Glomerular visceral epithelial cell (primary cell): ENCODE results near the gene SCAF1.

Experiments used
- DNase-seq: peaks from one replicate; pipeline ENCODE4 v3.0.0-alpha.2; 2016; ENCODE audit errors: extremely low spot score

SCAF1 gene, protein sequence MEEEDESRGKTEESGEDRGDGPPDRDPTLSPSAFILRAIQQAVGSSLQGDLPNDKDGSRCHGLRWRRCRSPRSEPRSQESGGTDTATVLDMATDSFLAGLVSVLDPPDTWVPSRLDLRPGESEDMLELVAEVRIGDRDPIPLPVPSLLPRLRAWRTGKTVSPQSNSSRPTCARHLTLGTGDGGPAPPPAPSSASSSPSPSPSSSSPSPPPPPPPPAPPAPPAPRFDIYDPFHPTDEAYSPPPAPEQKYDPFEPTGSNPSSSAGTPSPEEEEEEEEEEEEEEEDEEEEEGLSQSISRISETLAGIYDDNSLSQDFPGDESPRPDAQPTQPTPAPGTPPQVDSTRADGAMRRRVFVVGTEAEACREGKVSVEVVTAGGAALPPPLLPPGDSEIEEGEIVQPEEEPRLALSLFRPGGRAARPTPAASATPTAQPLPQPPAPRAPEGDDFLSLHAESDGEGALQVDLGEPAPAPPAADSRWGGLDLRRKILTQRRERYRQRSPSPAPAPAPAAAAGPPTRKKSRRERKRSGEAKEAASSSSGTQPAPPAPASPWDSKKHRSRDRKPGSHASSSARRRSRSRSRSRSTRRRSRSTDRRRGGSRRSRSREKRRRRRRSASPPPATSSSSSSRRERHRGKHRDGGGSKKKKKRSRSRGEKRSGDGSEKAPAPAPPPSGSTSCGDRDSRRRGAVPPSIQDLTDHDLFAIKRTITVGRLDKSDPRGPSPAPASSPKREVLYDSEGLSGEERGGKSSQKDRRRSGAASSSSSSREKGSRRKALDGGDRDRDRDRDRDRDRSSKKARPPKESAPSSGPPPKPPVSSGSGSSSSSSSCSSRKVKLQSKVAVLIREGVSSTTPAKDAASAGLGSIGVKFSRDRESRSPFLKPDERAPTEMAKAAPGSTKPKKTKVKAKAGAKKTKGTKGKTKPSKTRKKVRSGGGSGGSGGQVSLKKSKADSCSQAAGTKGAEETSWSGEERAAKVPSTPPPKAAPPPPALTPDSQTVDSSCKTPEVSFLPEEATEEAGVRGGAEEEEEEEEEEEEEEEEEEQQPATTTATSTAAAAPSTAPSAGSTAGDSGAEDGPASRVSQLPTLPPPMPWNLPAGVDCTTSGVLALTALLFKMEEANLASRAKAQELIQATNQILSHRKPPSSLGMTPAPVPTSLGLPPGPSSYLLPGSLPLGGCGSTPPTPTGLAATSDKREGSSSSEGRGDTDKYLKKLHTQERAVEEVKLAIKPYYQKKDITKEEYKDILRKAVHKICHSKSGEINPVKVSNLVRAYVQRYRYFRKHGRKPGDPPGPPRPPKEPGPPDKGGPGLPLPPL

GRCh38 chr19:49641688-49642491 lies at the start of gene SCAF1:
Gene SCAF1 (plus strand): TSS chr19:49642209. CDS start chr19:49645027, 2,818 bp downstream.
- DNase-seq, result peak; percentile 100

GRCh38 chr19:49592486-49593232 lies 49.4 kb upstream of the SCAF1 start:
- DNase-seq, result peak; percentile 30

DNA sequence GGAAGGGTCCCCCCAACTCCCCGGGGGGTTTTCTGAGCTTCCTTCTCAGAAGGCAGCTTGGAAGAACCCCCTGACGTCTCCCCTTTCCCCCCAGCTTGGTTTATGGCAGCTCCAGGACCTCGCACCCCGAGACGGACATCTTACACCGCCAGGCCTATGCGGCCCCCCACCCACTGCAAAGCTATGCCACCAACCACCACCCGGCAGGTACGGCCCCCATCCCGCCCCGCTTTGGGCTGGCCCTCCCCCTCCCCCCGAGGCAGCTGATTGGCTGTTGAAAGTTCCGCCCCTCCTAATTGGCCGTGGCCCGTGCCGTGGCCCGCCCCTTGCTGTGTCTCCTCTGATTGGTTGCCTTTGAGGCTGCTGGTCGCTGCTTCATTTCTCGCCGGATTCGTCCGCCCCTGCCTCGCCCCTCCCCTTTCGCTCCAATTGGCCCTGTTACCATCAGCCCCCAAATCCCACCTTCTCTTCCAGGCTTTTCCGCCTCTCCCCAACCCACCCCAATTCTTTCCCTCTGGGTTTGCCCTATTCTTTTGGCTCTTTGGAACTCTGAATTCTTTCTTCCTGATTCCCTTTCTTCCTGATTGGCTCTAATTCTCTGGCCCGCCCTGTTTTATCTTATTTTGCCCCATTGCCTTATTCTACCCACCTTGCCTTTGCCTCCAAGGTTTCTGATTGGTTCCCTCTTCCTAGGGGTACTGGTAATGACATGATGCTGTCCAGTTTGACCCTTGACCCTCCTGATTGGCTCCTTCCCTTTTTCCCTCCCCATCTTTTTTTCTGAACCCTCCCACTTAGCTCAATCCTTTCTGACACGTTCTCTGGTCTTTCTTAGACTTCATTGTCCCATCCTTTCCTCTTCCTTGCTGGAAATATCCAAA lies 48.5 kb upstream of the SCAF1 start:
- DNase-seq, result peak; percentile 93

DNA sequence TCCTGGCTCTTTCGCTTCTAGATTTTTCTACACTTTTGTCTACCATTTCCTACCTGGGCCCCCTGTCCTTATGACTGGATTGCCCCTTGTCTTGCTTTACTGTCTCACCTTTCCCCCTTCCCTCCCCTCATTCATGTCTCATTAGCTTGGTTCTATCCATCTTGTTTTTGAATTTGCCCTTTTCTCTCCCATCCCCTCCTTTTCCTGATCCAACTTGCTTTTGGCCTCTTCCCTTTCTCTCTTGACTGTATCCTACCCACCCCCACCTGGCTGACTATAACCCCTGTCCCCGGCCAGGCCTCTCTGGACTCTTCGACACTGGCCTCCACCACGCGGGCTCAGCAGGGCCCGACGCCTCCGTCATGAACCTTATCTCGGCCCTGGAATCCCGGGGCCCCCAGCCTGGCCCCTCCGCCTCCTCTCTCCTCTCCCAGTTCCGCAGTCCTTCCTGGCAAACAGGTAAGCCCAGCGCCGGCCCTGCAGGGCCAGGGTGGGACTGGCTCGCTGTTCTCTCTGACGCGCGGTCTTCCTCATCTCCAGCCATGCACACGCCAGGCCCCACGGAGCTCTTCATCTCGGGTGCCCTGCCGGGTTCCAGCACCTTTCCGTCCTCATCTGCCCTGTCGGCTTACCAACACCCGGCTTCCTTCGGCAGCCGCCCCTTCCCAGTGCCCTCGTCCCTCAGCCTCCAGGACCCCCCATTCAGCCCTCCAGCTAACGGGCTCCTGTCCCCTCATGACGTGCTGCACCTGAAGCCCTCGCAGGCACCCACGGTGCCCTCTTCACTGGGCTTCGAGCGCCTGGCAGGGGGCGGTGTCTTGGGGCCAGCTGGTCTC lies 47.6 kb upstream of the SCAF1 start:
- no peak for DNase-seq

- no peak for DNase-seq
Measured at GRCh38 chr19:49594993-49595818, 46.8 kb upstream of the SCAF1 start.

- DNase-seq, result no peak
Measured at GRCh38 chr19:49595819-49596404, 46.1 kb upstream of the SCAF1 start.

DNA sequence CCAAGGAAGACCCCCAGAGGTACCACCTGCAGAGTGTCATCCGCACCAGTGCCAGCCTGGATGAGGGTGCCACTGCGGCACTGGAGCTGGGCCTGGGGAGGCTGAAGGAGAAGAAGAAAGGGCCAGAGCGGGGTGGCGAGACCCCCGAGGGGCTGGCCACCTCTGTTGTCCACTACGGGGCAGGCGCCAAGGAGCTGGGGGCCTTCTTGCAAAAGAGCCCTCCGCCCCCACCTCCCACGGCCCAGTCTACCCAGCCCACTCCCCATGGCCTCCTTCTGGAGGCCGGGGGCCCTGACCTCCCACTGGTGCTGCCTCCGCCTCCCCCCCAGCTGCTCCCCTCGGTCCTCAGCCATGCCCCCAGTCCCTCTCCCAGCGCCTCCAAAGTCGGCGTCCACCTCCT lies 45.6 kb upstream of the SCAF1 start:
- DNase-seq, result no peak

GRCh38 chr19:49596954-49597702 lies 44.9 kb upstream of the SCAF1 start:
- no peak for DNase-seq

DNA sequence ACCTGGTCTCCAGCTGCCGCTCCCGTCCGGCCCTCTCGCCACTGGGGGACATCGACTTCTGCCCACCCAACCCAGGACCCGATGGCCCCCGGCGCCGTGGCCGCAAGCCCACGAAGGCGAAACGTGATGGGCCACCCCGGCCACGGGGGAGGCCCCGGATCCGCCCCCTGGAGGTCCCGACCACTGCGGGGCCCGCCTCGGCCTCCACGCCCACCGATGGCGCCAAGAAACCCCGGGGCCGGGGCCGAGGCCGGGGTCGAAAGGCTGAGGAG lies 44.4 kb upstream of the SCAF1 start:
- no peak for DNase-seq

GRCh38 chr19:49599378-49600295 lies 42.4 kb upstream of the SCAF1 start:
- DNase-seq, result no peak

GRCh38 chr19:49601482-49602038 lies 40.4 kb upstream of the SCAF1 start:
- no peak for DNase-seq

DNA sequence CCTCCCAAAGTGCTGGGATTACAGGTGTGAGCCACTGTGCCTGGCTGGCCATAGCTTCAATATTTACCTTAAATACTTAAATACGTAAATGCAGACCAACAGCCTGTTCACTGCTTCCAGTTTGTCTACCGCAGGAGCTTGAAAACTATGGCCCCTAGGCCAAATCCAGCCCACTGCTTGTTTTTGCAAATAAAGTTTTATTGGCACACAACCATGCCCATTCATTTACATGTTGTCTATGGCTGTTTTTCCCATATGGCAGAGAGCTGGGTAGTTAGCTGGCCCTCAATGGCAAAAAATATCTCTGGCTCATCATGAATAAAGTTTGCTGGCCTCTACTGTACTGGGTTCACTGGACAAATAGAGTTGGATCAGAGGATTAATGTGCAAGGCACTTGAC lies 39.2 kb upstream of the SCAF1 start:
- no peak for DNase-seq

GRCh38 chr19:49605605-49606004 lies 36.4 kb upstream of the SCAF1 start:
- no peak for DNase-seq

DNA sequence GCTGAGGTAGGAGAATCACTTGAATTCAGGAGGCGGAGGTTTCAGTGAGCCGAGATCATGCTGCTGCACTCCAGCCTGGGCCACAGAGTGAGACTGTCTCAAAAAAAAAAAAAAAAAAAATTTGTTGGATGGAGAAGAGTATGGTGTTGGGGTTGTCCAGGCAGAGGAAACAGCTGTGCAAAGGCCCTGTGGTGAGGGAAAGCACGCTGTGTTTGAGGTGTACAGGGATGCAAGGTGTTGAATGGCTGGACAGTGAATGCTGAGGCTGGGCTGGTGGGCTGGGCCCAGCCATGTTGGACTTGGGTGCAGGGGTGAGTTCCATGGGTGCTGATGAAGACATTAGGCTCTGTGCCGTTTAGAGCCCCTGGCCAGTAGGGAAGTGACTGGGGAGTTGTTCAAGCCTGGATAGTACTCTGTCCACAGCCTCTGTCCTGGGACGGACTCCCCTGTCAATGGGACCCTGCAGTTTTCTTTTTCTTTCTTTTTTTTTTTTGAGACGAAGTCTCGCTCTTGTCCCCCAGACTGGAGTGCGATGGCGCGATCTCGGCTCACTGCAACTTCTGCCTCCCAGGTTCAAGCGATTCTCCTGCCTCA lies 32.4 kb upstream of the SCAF1 start:
- no peak for DNase-seq

DNA sequence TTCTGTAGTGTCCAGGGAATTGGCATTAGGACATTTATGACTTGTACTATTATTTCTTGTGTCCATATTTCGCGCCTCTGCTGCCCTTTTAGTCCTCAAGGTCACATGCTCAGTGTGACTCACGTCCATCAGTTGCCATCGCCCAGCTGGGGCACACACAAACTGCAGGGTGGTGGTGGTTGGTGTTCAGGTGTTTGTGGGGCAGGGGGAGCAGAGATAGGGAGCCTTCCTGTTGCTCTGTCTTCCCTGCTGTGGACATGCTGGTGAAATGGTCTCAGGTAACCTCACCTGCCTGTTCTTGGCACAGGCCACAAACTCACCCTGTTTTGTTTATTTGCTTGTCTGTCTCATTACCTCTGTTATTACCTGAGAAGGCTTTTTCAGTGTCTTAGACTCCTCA lies 28.6 kb upstream of the SCAF1 start:
- DNase-seq, result peak; percentile 33
